K562 (cell line): ENCODE results near the gene MAS1L. TPM values are rescaled to one million over a fixed set of nuclear protein-coding genes. Genes with fewer than 3 reads are reported as not detected.

Experiments used
- ATAC-seq: fragments of 200-7000 bp; cut with Tn5 transposase; 3 replicates; pipeline ENCODE4 v1.9.1; 2020; ENCODE audit warnings: moderate library complexity
- BruUV-seq: library from RNA; stranded (reverse); fragments of 400-500 nt; replicated peaks from 2 replicates; lab custom pipeline; 2021; lab: Mats Ljungman, UMichigan
- CTCF ChIA-PET: fragments of 300-600 bp; formaldehyde crosslinking; extraction: SDS; loops from one replicate; lab custom pipeline; 2021; ENCODE audit warnings: low intra/inter-chr PET ratio; lab: Yijun Ruan, JAX
- POLR2A ChIA-PET: fragments of 300-600, 350-650 bp; sonication (Branson Sonifier 250); formaldehyde crosslinking; extraction: SDS; loops from one replicate; lab custom pipeline; 2021; ENCODE audit warnings: antibody characterized with exemption, inconsistent platforms; lab: Yijun Ruan, JAX
- DNase-seq, 4 experiments: peaks; one replicate each; pipeline versions ENCODE4 v3.0.0 to v3.0.0-alpha.2; 2011 to 2018; ENCODE audit warnings: low spot score in 3 of 4, mixed read lengths in 3 of 4; ENCODE audit errors: extremely low read depth in 1 of 4
- FAIRE-seq: peaks from 2 replicates; lab custom pipeline; 2011; peaks lifted over from hg19 to GRCh38; lab: Jason Lieb, UNC
- H2AFZ ChIP-seq: 2 replicates; pipeline ENCODE4 v1.6.0; 2011; ENCODE audit warnings: low read depth, low read length, control low read depth, inconsistent platforms
- H3K27ac ChIP-seq: fragments of 200-600 bp; 3 replicates; pipeline ENCODE4 v1.8.0; 2011; ENCODE audit warnings: low read depth, mild to moderate bottlenecking, control low read depth, inconsistent platforms, low read length, moderate library complexity, mixed read lengths; ENCODE audit errors: extremely low read depth
- H3K27me3 ChIP-seq, 2 experiments: fragments of 300-600 bp in 1 of 2; 2 replicates in 1 of 2; 3 replicates in 1 of 2; pipeline versions ENCODE4 v1.6.0 to v1.8.0; 2011; ENCODE audit warnings: inconsistent platforms in 2 of 2, low read length in 2 of 2, mild to moderate bottlenecking in 1 of 2, mixed read lengths in 1 of 2, moderate library complexity in 1 of 2; ENCODE audit not compliant: control insufficient read depth in 2 of 2, insufficient read depth in 2 of 2
- H3K36me3 ChIP-seq: fragments of 300-600 bp; 3 replicates; pipeline ENCODE4 v1.8.0; 2011; ENCODE audit warnings: mild to moderate bottlenecking, low read length, inconsistent platforms; ENCODE audit not compliant: control insufficient read depth, insufficient read depth
- H3K4me1 ChIP-seq, 2 experiments: fragments of 200-600 bp in 1 of 2; replicated peaks in 1 of 2; 2 replicates in 1 of 2; 3 replicates in 1 of 2; pipeline versions ENCODE4 v1.5.1 to v1.8.0; 2011; ENCODE audit warnings: inconsistent platforms in 2 of 2, low read length in 2 of 2, mild to moderate bottlenecking in 1 of 2, mixed read lengths in 1 of 2, moderate library complexity in 1 of 2; ENCODE audit not compliant: control insufficient read depth in 2 of 2, insufficient read depth in 2 of 2
- H3K4me2 ChIP-seq: 2 replicates; pipeline ENCODE4 v1.6.1; 2011; ENCODE audit warnings: low read length, control low read depth, inconsistent platforms, mixed read lengths; ENCODE audit not compliant: insufficient read depth
- H3K4me3 ChIP-seq: fragments of 200-600 bp; sonication (generic), shearing (Covaris generic); 2 replicates; pipeline ENCODE4 v1.5.1; 2016; ENCODE audit warnings: control low read depth, inconsistent platforms
- H3K79me2 ChIP-seq: fragments of 200-600 bp; 3 replicates; pipeline ENCODE4 v1.8.0; 2011; ENCODE audit warnings: low read length, inconsistent platforms; ENCODE audit not compliant: control insufficient read depth, insufficient read depth
- H3K9ac ChIP-seq, 2 experiments: 2 replicates each; pipeline versions ENCODE4 v1.6.0 to v1.6.1; 2011; ENCODE audit warnings: low read depth in 2 of 2, low read length in 2 of 2, control low read depth in 1 of 2, inconsistent platforms in 1 of 2, mild to moderate bottlenecking in 1 of 2, mixed read lengths in 1 of 2; ENCODE audit not compliant: insufficient read depth in 1 of 2
- H3K9me1 ChIP-seq: one replicate; pipeline ENCODE4 v1.6.0; 2011; ENCODE audit warnings: inconsistent platforms, mild to moderate bottlenecking, low read length, moderate library complexity; ENCODE audit not compliant: control insufficient read depth, insufficient read depth
- H3K9me3 ChIP-seq: replicated peaks from 2 replicates; pipeline ENCODE4 v1.5.1; 2011; ENCODE audit warnings: low read depth, low read length, inconsistent platforms; ENCODE audit not compliant: control insufficient read depth, insufficient read depth
- H4K20me1 ChIP-seq: replicated peaks from 2 replicates; pipeline ENCODE4 v1.6.1; 2011; ENCODE audit warnings: low read length, inconsistent platforms, mixed read lengths; ENCODE audit not compliant: control insufficient read depth, insufficient read depth
- BCOR ChIP-seq: fragments of 450-650 bp; IDR thresholded peaks from 2 replicates; pipeline ENCODE4 v1.6.1; 2016
- CC2D1A ChIP-seq: fragments of 450-650 bp; IDR thresholded peaks from 2 replicates; pipeline ENCODE4 v1.6.1; 2017; ENCODE audit warnings: mild to moderate bottlenecking
- ELF4 ChIP-seq: fragments of 450-650 bp; formaldehyde crosslinking; IDR thresholded peaks from 2 replicates; pipeline ENCODE4 v1.4.0; 2022; ENCODE audit warnings: missing genetic modification characterization
- EWSR1 ChIP-seq: fragments of 450-650 bp; IDR thresholded peaks from 2 replicates; pipeline ENCODE4 v1.6.1; 2018; ENCODE audit warnings: borderline replicate concordance, mild to moderate bottlenecking, low read depth, moderate library complexity; ENCODE audit not compliant: partially characterized antibody
- FOSL1 ChIP-seq: fragments of 200-800 bp; sonication (Bioruptor generic); conservative IDR thresholded peaks from 2 replicates; pipeline ENCODE4 v1.6.1; 2016; ENCODE audit warnings: missing genetic modification characterization, missing compliant biosample characterization
- GABPA ChIP-seq: fragments of 200-800 bp; sonication (Bioruptor generic); conservative IDR thresholded peaks from 2 replicates; pipeline ENCODE4 v1.6.1; 2016; ENCODE audit warnings: low read depth, missing genetic modification characterization, missing compliant biosample characterization
- HCFC1 ChIP-seq: IDR thresholded peaks from 2 replicates; pipeline ENCODE4 v1.6.1; 2012; ENCODE audit warnings: low read depth, low read length, improper control_type of control experiment
- ILK ChIP-seq: fragments of 450-650 bp; IDR thresholded peaks from 2 replicates; pipeline ENCODE4 v1.6.1; 2016; ENCODE audit warnings: missing genetic modification characterization, low read depth, mild to moderate bottlenecking, missing compliant biosample characterization, moderate library complexity, borderline replicate concordance
- MCM2 ChIP-seq: fragments of 450-650 bp; IDR thresholded peaks from 2 replicates; pipeline ENCODE4 v1.6.1; 2017; ENCODE audit warnings: low read depth, mild to moderate bottlenecking
- NBN ChIP-seq: fragments of 450-650 bp; IDR thresholded peaks from 2 replicates; pipeline ENCODE4 v1.6.1; 2016; ENCODE audit warnings: low read depth, mild to moderate bottlenecking
- PHF20 ChIP-seq: fragments of 450-650 bp; IDR thresholded peaks from 2 replicates; pipeline ENCODE4 v1.6.1; 2018; ENCODE audit not compliant: partially characterized antibody
- RBM25 ChIP-seq: fragments of 200-400 bp; formaldehyde crosslinking; IDR thresholded peaks from 2 replicates; pipeline ENCODE4 v1.6.1; 2018; ENCODE audit warnings: low read length, low read depth, moderate library complexity; ENCODE audit not compliant: severe bottlenecking
- TEAD1 ChIP-seq, 2 experiments: fragments of 450-650 bp in 1 of 2; sonication (generic) in 1 of 2; formaldehyde crosslinking; IDR thresholded peaks; 2 replicates each; pipeline versions ENCODE4 v1.4.0 to v1.8.0; 2020 to 2022; ENCODE audit warnings: mild to moderate bottlenecking in 2 of 2, missing genetic modification reagents in 1 of 2
- YY1 ChIP-seq, 3 experiments: IDR thresholded peaks; 2 replicates each; pipeline ENCODE4 v1.6.1; 2011; ENCODE audit warnings: low read length in 2 of 3, mild to moderate bottlenecking in 2 of 3, moderate library complexity in 2 of 3, borderline replicate concordance in 1 of 3, control low read depth in 1 of 3, low read depth in 1 of 3; ENCODE audit not compliant: insufficient read depth in 3 of 3, insufficient replicate concordance in 2 of 3, control insufficient read depth in 1 of 3, insufficient read length in 1 of 3; ENCODE audit errors: extremely low read depth in 1 of 3
- ZNF146 ChIP-seq: IDR thresholded peaks from one replicate; pipeline ENCODE4 v1.6.1; 2018; ENCODE audit warnings: missing compliant biosample characterization; ENCODE audit not compliant: unreplicated experiment
- ZNF184 ChIP-seq: sonication (generic); formaldehyde crosslinking; IDR thresholded peaks from 2 replicates; pipeline ENCODE4 v1.5.0; 2020; ENCODE audit warnings: missing genetic modification reagents
- ZNF408 ChIP-seq: fragments of 250-450 bp; sonication (Bioruptor Pico); IDR thresholded peaks from 2 replicates; pipeline ENCODE4 v1.4.0; 2020; ENCODE audit warnings: low read depth, mild to moderate bottlenecking, moderate library complexity
- WGBS: fragments of 100-300 bp; shearing (Covaris generic); methylation state at CpG from one replicate; pipeline ENCODE4 v1.1.6; 2016; ENCODE audit warnings: low coverage, mixed read lengths; ENCODE audit not compliant: insufficient coverage; ENCODE audit errors: missing lambda C conversion rate; 5-methylcytosine and 5-hydroxymethylcytosine counted together
- in situ Hi-C: fragments of 300-500 bp; cut with MboI; formaldehyde crosslinking; loops from 4 replicates; pipeline ENCODE4 v1.15.0; 2018; ENCODE audit warnings: inconsistent platforms, mixed read lengths
- intact Hi-C: fragments of 100-400 bp; cut with micrococcal nuclease; formaldehyde crosslinking; loops from 2 replicates; pipeline ENCODE4 v1.14.2; 2022
- polyA plus RNA-seq, 8 experiments: library from polyadenylated mRNA; depleted of rRNA in 4 of 8; stranded (reverse) in 5 of 8; unstranded in 3 of 8; fragments of >200 nt; fragmentation: Nextera tagmentation in 2 of 8; fragmentation: Illumina TruSeq in 1 of 8; extraction: Ambion mirVana in 2 of 8; extraction: Trizol in 1 of 8; gene quantifications; 2 replicates each; pipeline versions ENCODE4 v1.2.1 to v1.2.3, GENCODE V29; 2011 to 2014; ENCODE audit warnings: inconsistent platforms in 1 of 8, missing spikeins in 1 of 8
- total RNA-seq, 7 experiments: library from RNA; depleted of rRNA in 6 of 7; stranded (reverse); fragments of >200 nt in 6 of 7; fragmentation: Illumina TruSeq in 2 of 7; extraction: Trizol in 2 of 7; gene quantifications; 2 replicates each; pipeline versions ENCODE4 v1.2.1 to v1.2.3, GENCODE V29; 2011 to 2021; ENCODE audit warnings: low replicate concordance in 1 of 7
- TF ChIP-seq, protein P1 (sequence below): fragments of 150-350 bp; IDR thresholded peaks from 2 replicates; pipeline ENCODE4 v1.6.1; 2014; ENCODE audit warnings: low read depth, mild to moderate bottlenecking, low read length, borderline replicate concordance

Gene MAS1L
- total and polyA plus RNA-seq, 9 of the 15 experiments (the other 6 are each of a cell fraction or from before 2014, with no cell fraction given): not detected

DNA sequence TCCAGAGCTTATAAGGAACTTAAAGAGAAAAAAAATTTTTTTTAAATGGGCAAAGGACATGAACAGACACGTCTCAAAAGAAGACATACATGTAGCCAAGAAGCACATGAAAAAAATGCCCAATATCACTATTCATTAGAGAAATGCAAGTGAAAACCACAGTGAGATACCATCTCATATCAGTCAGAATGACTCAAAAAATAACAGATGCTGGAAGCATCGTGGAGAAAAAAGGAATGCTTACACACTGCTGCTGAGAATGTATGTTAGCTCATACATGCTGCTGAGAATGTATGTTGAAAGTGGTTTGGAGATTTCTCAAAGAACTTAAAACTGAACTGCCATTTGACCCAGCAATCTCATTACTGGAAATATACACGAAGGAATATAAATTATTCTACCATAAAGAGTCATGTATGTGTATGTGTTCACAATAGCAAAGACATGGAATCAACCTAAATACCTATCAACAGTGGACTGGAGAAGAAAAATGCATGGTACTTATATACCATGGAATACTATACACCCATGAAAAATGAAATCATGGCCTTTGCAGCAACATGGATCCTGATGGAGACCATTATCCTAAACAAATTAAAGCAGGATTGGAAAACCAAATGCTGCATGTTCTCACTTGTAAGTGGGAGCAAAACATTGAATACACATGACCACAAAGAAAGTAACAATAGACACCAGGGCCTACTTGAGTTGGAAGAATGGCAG lies 36.1 kb downstream of the MAS1L start:
- in situ Hi-C loops: no loop called here
- DNase-seq: no peak
- Histone ChIP-seq H3K36me3 (no peaks in the 10 kb centered on the region), H3K27ac (no peak overlapping the region), H3K9me3 (no peaks in the 10 kb centered on the region), H3K4me1 (no peaks in the 10 kb centered on the region), H3K9ac (no peak overlapping the region), H3K4me3 (no peak overlapping the region), H2AFZ (no peak overlapping the region), H3K4me2 (no peak overlapping the region), H3K27me3 (no peaks in the 10 kb centered on the region), H3K9me1 (no peaks in the 10 kb centered on the region), H3K79me2 (no peaks in the 10 kb centered on the region), H4K20me1 (no peaks in the 10 kb centered on the region)
- WGBS: 1% methylated on average over 3 of the region's 3 CpGs
- no TSS peak for BruUV-seq
- POLR2A ChIA-PET: no interaction called here
- CTCF ChIA-PET: no interaction called here
- intact Hi-C loops: no loop called here
- no peak for FAIRE-seq
- no peak for ATAC-seq
- TF ChIP-seq TEAD1 (CRISPR knock-in tag; IDR thresholded peaks at IDR 0.05) (peak in 1 of 2 experiments; percentile 41; a peak in 1 of 4 replicates), ZNF408 (CRISPR knock-in tag) (no peak), NBN (no peak), ELF4 (CRISPR knock-in tag) (no peak), EWSR1 (no peak), BCOR (0 out of 2 replicates have a peak, but pooled peaks have one; percentile 20), ZNF146 (peak; percentile 98), GABPA (tag) (no peak), ILK (no peak), PHF20 (no peak), ZNF184 (CRISPR knock-in tag) (no peak), RBM25 (peak; percentile 78), MCM2 (no peak), FOSL1 (tag) (peak; percentile 58), YY1 (IDR thresholded peaks at IDR 0.05; ENCODE audit: borderline replicate concordance in 1 of 3, control insufficient read depth in 1 of 3, extremely low read depth in 1 of 3, insufficient read depth in 3 of 3, insufficient read length in 1 of 3, insufficient replicate concordance in 2 of 3, low read depth in 1 of 3, low read length in 2 of 3) (no peak), HCFC1 (no peak), CC2D1A (no peak)
- TF ChIP-seq, protein P1, sequence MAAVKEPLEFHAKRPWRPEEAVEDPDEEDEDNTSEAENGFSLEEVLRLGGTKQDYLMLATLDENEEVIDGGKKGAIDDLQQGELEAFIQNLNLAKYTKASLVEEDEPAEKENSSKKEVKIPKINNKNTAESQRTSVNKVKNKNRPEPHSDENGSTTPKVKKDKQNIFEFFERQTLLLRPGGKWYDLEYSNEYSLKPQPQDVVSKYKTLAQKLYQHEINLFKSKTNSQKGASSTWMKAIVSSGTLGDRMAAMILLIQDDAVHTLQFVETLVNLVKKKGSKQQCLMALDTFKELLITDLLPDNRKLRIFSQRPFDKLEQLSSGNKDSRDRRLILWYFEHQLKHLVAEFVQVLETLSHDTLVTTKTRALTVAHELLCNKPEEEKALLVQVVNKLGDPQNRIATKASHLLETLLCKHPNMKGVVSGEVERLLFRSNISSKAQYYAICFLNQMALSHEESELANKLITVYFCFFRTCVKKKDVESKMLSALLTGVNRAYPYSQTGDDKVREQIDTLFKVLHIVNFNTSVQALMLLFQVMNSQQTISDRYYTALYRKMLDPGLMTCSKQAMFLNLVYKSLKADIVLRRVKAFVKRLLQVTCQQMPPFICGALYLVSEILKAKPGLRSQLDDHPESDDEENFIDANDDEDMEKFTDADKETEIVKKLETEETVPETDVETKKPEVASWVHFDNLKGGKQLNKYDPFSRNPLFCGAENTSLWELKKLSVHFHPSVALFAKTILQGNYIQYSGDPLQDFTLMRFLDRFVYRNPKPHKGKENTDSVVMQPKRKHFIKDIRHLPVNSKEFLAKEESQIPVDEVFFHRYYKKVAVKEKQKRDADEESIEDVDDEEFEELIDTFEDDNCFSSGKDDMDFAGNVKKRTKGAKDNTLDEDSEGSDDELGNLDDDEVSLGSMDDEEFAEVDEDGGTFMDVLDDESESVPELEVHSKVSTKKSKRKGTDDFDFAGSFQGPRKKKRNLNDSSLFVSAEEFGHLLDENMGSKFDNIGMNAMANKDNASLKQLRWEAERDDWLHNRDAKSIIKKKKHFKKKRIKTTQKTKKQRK: no peak
